ENCODE data around the gene CMTM6. TPM values are rescaled to one million over a fixed set of nuclear protein-coding genes. Genes with fewer than 3 reads are reported as not detected.

The CMTM6 gene
- 101 and 151 TPM in 2 replicates for total RNA-seq

GRCh38 chr3:32502118-32502945 is at the start of gene CMTM6:
CMTM6 (minus strand) TSS chr3:32502852; CDS start chr3:32502745, 107 bp downstream.

Other genes starting within 250 kb of the CMTM6 start
- 10.0 and 30.8 TPM in 2 replicates for gene CMTM7, start 111.0 kb downstream of the CMTM6 start, total RNA-seq
- 24.4 and 30.6 TPM in 2 replicates for gene DYNC1LI1, start 68.0 kb upstream of the CMTM6 start, total RNA-seq
- gene CNOT10, start 182.3 kb upstream of the CMTM6 start, total RNA-seq, result 12.0 and 12.2 TPM in 2 replicates